H9 (cell line): ENCODE data around the gene TRAF5. TPM values are rescaled to one million over a fixed set of nuclear protein-coding genes. Genes with fewer than 3 reads are reported as not detected.

Source experiments
- DNase-seq: peaks from one replicate; pipeline ENCODE4 v3.0.0-alpha.2; 2017
- H2AFZ ChIP-seq: one replicate; pipeline ENCODE4 v1.6.1; 2013; ENCODE audit warnings: mild to moderate bottlenecking, low read length, control low read depth, moderate library complexity
- H2AK5ac ChIP-seq: 2 replicates; pipeline ENCODE4 v1.6.1; 2013; ENCODE audit warnings: low read length, control low read depth, mixed read lengths; ENCODE audit not compliant: insufficient read length
- H2BK120ac ChIP-seq: one replicate; pipeline ENCODE4 v1.6.1; 2013; ENCODE audit warnings: low read depth, mild to moderate bottlenecking, low read length, control low read depth, inconsistent platforms; ENCODE audit not compliant: poor library complexity, severe bottlenecking
- H2BK12ac ChIP-seq: 2 replicates; pipeline ENCODE4 v1.6.1; 2013; ENCODE audit warnings: low read length, control low read depth, mixed read lengths, low read depth; ENCODE audit not compliant: insufficient read length
- H2BK15ac ChIP-seq: 2 replicates; pipeline ENCODE4 v1.6.1; 2013; ENCODE audit warnings: low read depth, low read length, control low read depth
- H2BK20ac ChIP-seq: one replicate; pipeline ENCODE4 v1.6.1; 2013; ENCODE audit warnings: low read depth, mild to moderate bottlenecking, low read length, control low read depth, inconsistent platforms; ENCODE audit not compliant: poor library complexity, severe bottlenecking
- H2BK5ac ChIP-seq: 2 replicates; pipeline ENCODE4 v1.6.1; 2013; ENCODE audit warnings: low read length, control low read depth, mixed read lengths; ENCODE audit not compliant: insufficient read length
- H3K14ac ChIP-seq: 2 replicates; pipeline ENCODE4 v1.6.1; 2013; ENCODE audit warnings: low read length, control low read depth; ENCODE audit not compliant: insufficient read depth
- H3K18ac ChIP-seq: 2 replicates; pipeline ENCODE4 v1.6.1; 2013; ENCODE audit warnings: low read depth, mild to moderate bottlenecking, mixed read lengths, low read length, control low read depth; ENCODE audit not compliant: insufficient read length
- H3K23ac ChIP-seq: 2 replicates; pipeline ENCODE4 v1.6.1; 2013; ENCODE audit warnings: low read length, control low read depth, mixed read lengths, low read depth; ENCODE audit not compliant: insufficient read length
- H3K23me2 ChIP-seq: 2 replicates; pipeline ENCODE4 v1.6.1; 2013; ENCODE audit warnings: low read depth, mild to moderate bottlenecking, mixed read lengths, low read length, control low read depth; ENCODE audit not compliant: insufficient read length, poor library complexity, severe bottlenecking
- H3K27ac ChIP-seq: 2 replicates; pipeline ENCODE4 v1.5.1; 2013; ENCODE audit warnings: low read length, control low read depth, mixed read lengths, low read depth; ENCODE audit not compliant: insufficient read length
- H3K27me3 ChIP-seq: 2 replicates; pipeline ENCODE4 v1.6.1; 2013; ENCODE audit warnings: low read length, control low read depth, inconsistent platforms; ENCODE audit not compliant: insufficient read depth
- H3K4ac ChIP-seq: 2 replicates; pipeline ENCODE4 v1.6.1; 2013; ENCODE audit warnings: low read depth, mild to moderate bottlenecking, control low read depth, inconsistent platforms, low read length, moderate library complexity
- H3K4me1 ChIP-seq: 2 replicates; pipeline ENCODE4 v1.6.1; 2013; ENCODE audit warnings: low read length, control low read depth, inconsistent platforms; ENCODE audit not compliant: insufficient read depth
- H3K4me2 ChIP-seq: 2 replicates; pipeline ENCODE4 v1.6.1; 2013; ENCODE audit warnings: low read length, control low read depth, mixed read lengths; ENCODE audit not compliant: insufficient read length, insufficient read depth
- H3K56ac ChIP-seq: 2 replicates; pipeline ENCODE4 v1.6.1; 2013; ENCODE audit warnings: low read depth, mild to moderate bottlenecking, mixed read lengths, low read length, control low read depth; ENCODE audit not compliant: insufficient read length
- H3K79me1 ChIP-seq: 2 replicates; pipeline ENCODE4 v1.6.1; 2013; ENCODE audit warnings: low read depth, mild to moderate bottlenecking, moderate library complexity, low read length, control low read depth, inconsistent platforms; ENCODE audit not compliant: insufficient read depth, poor library complexity, severe bottlenecking
- H3K79me2 ChIP-seq: 2 replicates; pipeline ENCODE4 v1.6.1; 2013; ENCODE audit warnings: low read length, control low read depth, inconsistent platforms; ENCODE audit not compliant: insufficient read depth
- H3K9ac ChIP-seq: 2 replicates; pipeline ENCODE4 v1.6.1; 2013; ENCODE audit warnings: low read length, control low read depth, mixed read lengths; ENCODE audit not compliant: insufficient read length; ENCODE audit errors: extremely low read depth
- H3K9me3 ChIP-seq: one replicate; pipeline ENCODE4 v1.6.1; 2013; ENCODE audit warnings: low read depth, low read length, inconsistent platforms; ENCODE audit not compliant: control insufficient read depth
- H3T11ph ChIP-seq: one replicate; pipeline ENCODE4 v1.6.1; 2013; ENCODE audit warnings: mild to moderate bottlenecking, low read length, control low read depth, inconsistent platforms
- H4K20me1 ChIP-seq: one replicate; pipeline ENCODE4 v1.6.1; 2013; ENCODE audit not compliant: control insufficient read depth, insufficient read length, insufficient read depth
- H4K5ac ChIP-seq: 2 replicates; pipeline ENCODE4 v1.6.1; 2013; ENCODE audit warnings: low read depth, mild to moderate bottlenecking, mixed read lengths, low read length, control low read depth; ENCODE audit not compliant: insufficient read length
- H4K8ac ChIP-seq: replicated peaks from 2 replicates; pipeline ENCODE4 v1.6.1; 2013; ENCODE audit warnings: low read length, control low read depth, mixed read lengths, low read depth; ENCODE audit not compliant: insufficient read length
- H4K91ac ChIP-seq: 2 replicates; pipeline ENCODE4 v1.6.1; 2013; ENCODE audit warnings: low read depth, mild to moderate bottlenecking, moderate library complexity, mixed read lengths, low read length, control low read depth; ENCODE audit not compliant: insufficient read length
- H3K27ac Mint-ChIP-seq, 3 experiments: 2 replicates in 2 of 3; 3 replicates in 1 of 3; pipeline ENCODE4 v1.8.0; 2020 to 2021; ENCODE audit warnings: mixed read lengths in 3 of 3, mild to moderate bottlenecking in 1 of 3, moderate library complexity in 1 of 3
- H3K27me3 Mint-ChIP-seq: 2 replicates; pipeline ENCODE4 v1.8.0; 2021; ENCODE audit warnings: low read depth, mild to moderate bottlenecking, moderate library complexity, mixed read lengths
- H3K36me3 Mint-ChIP-seq, 3 experiments: 2 replicates in 2 of 3; 3 replicates in 1 of 3; pipeline ENCODE4 v1.8.0; 2020 to 2021; ENCODE audit warnings: low read depth in 3 of 3, mixed read lengths in 3 of 3; ENCODE audit not compliant: insufficient read depth in 1 of 3
- H3K4me1 Mint-ChIP-seq, 2 experiments: 2 replicates each; pipeline ENCODE4 v1.8.0; 2020; ENCODE audit warnings: mixed read lengths in 2 of 2
- H3K4me3 Mint-ChIP-seq, 2 experiments: 2 replicates in 1 of 2; 3 replicates in 1 of 2; pipeline ENCODE4 v1.8.0; 2020 to 2021; ENCODE audit warnings: mild to moderate bottlenecking in 2 of 2, mixed read lengths in 2 of 2, moderate library complexity in 1 of 2
- H3K9me3 Mint-ChIP-seq, 2 experiments: 2 replicates in 1 of 2; 3 replicates in 1 of 2; pipeline ENCODE4 v1.8.0; 2020; ENCODE audit warnings: mild to moderate bottlenecking in 2 of 2, mixed read lengths in 2 of 2, moderate library complexity in 1 of 2
- WGBS: extraction: QIAGEN DNeasy Blood & Tissue Kit; methylation state at CpG from one replicate; pipeline ENCODE4 v1.1.7; 2013; ENCODE audit warnings: missing lambda C conversion rate, low lambda C conversion rate, mixed read lengths; ENCODE audit not compliant: insufficient read length; ENCODE audit errors: extremely low coverage; 5-methylcytosine and 5-hydroxymethylcytosine counted together
- total RNA-seq: library from RNA; stranded (reverse); gene quantifications from 2 replicates; pipeline ENCODE4 v1.2.1, GENCODE V29; 2021
- TF ChIP-seq, protein P1 (sequence below): fragments of 200-600 bp; sonication (generic); conservative IDR thresholded peaks from 3 replicates; pipeline ENCODE4 v1.8.0; 2021; ENCODE audit warnings: antibody characterized with exemption, mild to moderate bottlenecking

Gene TRAF5
- total RNA-seq, 1 experiment from 2014 or later, result 19.1 TPM

GRCh38 chr1:211280910-211281309 is 45.7 kb upstream of the TRAF5 start:
- Histone ChIP-seq H3K4me2 (no peak overlapping the region), H3K9me3 (no peaks in the 10 kb centered on the region), H4K20me1 (no peaks in the 10 kb centered on the region), H2BK5ac (no peak overlapping the region), H2BK12ac (no peak overlapping the region), H4K5ac (no peak overlapping the region), H3K4ac (no peak overlapping the region), H2AK5ac (no peak overlapping the region), H3K14ac (no peak overlapping the region), H3T11ph (no peak overlapping the region), H4K91ac (no peak overlapping the region), H3K9ac (no peak overlapping the region), H3K79me2 (no peaks in the 10 kb centered on the region), H3K4me1 (no peaks in the 10 kb centered on the region), H3K79me1 (no peaks in the 10 kb centered on the region), H3K27ac (no peak overlapping the region), H2BK120ac (no peak overlapping the region), H3K23ac (no peak overlapping the region), H2BK15ac (no peak overlapping the region), H2AFZ (no peak overlapping the region), H2BK20ac (no peak overlapping the region), H3K56ac (no peak overlapping the region), H3K27me3 (no peaks in the 10 kb centered on the region), H3K18ac (no peak overlapping the region), H4K8ac (no peak overlapping the region), H3K23me2 (no peaks in the 10 kb centered on the region)
- Mint-ChIP-seq H3K27me3 (no peaks in the 10 kb centered on the region), H3K4me3 (no peak overlapping the region), H3K36me3 (peaks cover 2 to 28% (median 20%) of the 10 kb centered on the region in 3 experiments; a peak in 6 of 7 replicates), H3K27ac (no peak overlapping the region), H3K4me1 (no peaks in the 10 kb centered on the region), H3K9me3 (no peaks in the 10 kb centered on the region)
- no CpG with 5 or more reads among the region's 4 CpGs for WGBS
- no peak for DNase-seq
- TF ChIP-seq, protein P1, sequence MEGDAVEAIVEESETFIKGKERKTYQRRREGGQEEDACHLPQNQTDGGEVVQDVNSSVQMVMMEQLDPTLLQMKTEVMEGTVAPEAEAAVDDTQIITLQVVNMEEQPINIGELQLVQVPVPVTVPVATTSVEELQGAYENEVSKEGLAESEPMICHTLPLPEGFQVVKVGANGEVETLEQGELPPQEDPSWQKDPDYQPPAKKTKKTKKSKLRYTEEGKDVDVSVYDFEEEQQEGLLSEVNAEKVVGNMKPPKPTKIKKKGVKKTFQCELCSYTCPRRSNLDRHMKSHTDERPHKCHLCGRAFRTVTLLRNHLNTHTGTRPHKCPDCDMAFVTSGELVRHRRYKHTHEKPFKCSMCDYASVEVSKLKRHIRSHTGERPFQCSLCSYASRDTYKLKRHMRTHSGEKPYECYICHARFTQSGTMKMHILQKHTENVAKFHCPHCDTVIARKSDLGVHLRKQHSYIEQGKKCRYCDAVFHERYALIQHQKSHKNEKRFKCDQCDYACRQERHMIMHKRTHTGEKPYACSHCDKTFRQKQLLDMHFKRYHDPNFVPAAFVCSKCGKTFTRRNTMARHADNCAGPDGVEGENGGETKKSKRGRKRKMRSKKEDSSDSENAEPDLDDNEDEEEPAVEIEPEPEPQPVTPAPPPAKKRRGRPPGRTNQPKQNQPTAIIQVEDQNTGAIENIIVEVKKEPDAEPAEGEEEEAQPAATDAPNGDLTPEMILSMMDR, result no peak
